Kidney (tissue), 14 donors: ENCODE measurements around the gene TPRA1. TPM values are rescaled to one million over a fixed set of nuclear protein-coding genes. Genes with fewer than 3 reads are reported as not detected.
A peak's percentile ranks its signal among the peaks of the same experiment; 100 is the strongest.

Experiments used
- DNase-seq, 5 donors: peaks; one replicate each; pipeline ENCODE4 v3.0.0-alpha.2; 2013 to 2020
- FAIRE-seq: peaks from 2 replicates; lab custom pipeline; 2012; peaks lifted over from hg19 to GRCh38; lab: Jason Lieb, UNC
- H3K27ac ChIP-seq, 2 donors: one replicate each; pipeline ENCODE4 v1.7.0; 2013; ENCODE audit warnings: low read depth in 2 of 2, low read length in 2 of 2, inconsistent platforms in 1 of 2
- H3K27me3 ChIP-seq: one replicate; pipeline ENCODE4 v1.7.1; 2013; ENCODE audit warnings: low read length, inconsistent platforms; ENCODE audit not compliant: control insufficient read depth, insufficient read depth
- H3K36me3 ChIP-seq, 3 donors: one replicate each; pipeline versions ENCODE4 v1.7.0 to v1.7.1; 2013; ENCODE audit warnings: low read length in 3 of 3, control low read depth in 1 of 3, inconsistent platforms in 1 of 3; ENCODE audit not compliant: insufficient read depth in 3 of 3, control insufficient read depth in 2 of 3
- H3K4me1 ChIP-seq, 3 donors: one replicate each; pipeline versions ENCODE4 v1.7.0 to v1.7.1; 2013; ENCODE audit warnings: low read length in 3 of 3, inconsistent platforms in 1 of 3, low read depth in 1 of 3; ENCODE audit not compliant: control insufficient read depth in 2 of 3, insufficient read depth in 2 of 3
- H3K4me3 ChIP-seq, 3 donors: one replicate each; pipeline versions ENCODE4 v1.7.0 to v1.8.1; 2013; ENCODE audit warnings: low read length in 3 of 3, control low read depth in 1 of 3, inconsistent platforms in 1 of 3
- H3K9ac ChIP-seq, 3 donors: one replicate each; pipeline versions ENCODE4 v1.7.0 to v1.7.1; 2013; ENCODE audit warnings: low read length in 3 of 3, control low read depth in 1 of 3, inconsistent platforms in 1 of 3
- H3K9me3 ChIP-seq, 3 donors: one replicate each; pipeline versions ENCODE4 v1.7.0 to v1.7.1; 2013; ENCODE audit warnings: low read length in 3 of 3, control low read depth in 1 of 3, inconsistent platforms in 1 of 3; ENCODE audit not compliant: control insufficient read depth in 2 of 3, insufficient read depth in 1 of 3
- intact Hi-C: fragments of 100-400 bp; cut with DNase I; formaldehyde crosslinking; loops from one replicate; pipeline ENCODE4 v1.11.1; 2022
- polyA plus RNA-seq: library from polyadenylated mRNA; stranded (reverse); fragments of 350-450 nt; fragmentation: Illumina TruSeq; extraction: RNeasy Lipid Tissue Mini Kit (QIAGEN cat#74804); gene quantifications from one replicate; pipeline ENCODE4 v1.2.3, GENCODE V29; 2014; ENCODE audit warnings: low read depth, low replicate concordance; ENCODE audit not compliant: insufficient read depth
- total RNA-seq: library from RNA; stranded (reverse); fragmentation: NEBNext Ultra II Directional; extraction: Animal tissue kit (Norgen Biotek cat#: 25700); gene quantifications from one replicate; pipeline ENCODE4 v1.2.1, GENCODE V29; 2021
- TF ChIP-seq, protein P1 (sequence below): IDR thresholded peaks from 3 replicates; pipeline ENCODE4 v1.5.1; 2012; ENCODE audit warnings: mild to moderate bottlenecking, moderate library complexity, borderline replicate concordance; ENCODE audit not compliant: insufficient read depth; ENCODE audit errors: extremely low read depth
- donor health status: control.
- donor health status: control.
- donor health status: control.
- donor health status: control.
- donor health status: control.
- donor health status: DM: yes; HTN: yes; CAD: no.
- donor health status: Normal renal cell carcinoma (clear cell type).

TPRA1 gene
- total and polyA plus RNA-seq, 2 donors from 2014 or later, result 35.4 to 36.4 TPM

DNA sequence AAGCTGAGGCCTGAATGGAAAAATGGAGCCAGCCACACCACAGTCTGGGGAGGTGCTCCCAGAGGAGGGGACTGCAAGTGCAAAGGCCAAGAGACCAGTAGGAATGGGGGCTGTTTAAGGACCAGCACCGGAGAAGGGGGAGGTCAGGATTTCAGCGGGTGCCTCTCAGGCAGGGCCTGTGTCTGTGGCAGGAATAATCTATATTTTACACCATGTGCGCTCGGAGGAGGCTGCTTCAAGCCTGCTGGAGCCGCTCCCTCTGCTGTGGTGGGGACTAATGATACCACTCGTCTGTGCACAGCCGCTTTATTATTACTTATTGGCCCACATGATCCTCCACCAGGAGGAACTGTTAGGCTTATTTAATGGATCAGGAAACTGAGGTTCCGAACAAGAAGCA, 45.3 kb downstream of the TPRA1 start:
- peaks cover 0 to 6% (median 0%) of the 10 kb centered on the region in 3 donors for H3K4me1 ChIP-seq
- H3K4me3 ChIP-seq, result no peak overlapping the region
- H3K36me3 ChIP-seq, result no peaks in the 10 kb centered on the region
- H3K27me3 ChIP-seq, result no peaks in the 10 kb centered on the region
- no peak overlapping the region for H3K9ac ChIP-seq
- intact Hi-C loops, result no loop called here
- TF ChIP-seq, protein P1, sequence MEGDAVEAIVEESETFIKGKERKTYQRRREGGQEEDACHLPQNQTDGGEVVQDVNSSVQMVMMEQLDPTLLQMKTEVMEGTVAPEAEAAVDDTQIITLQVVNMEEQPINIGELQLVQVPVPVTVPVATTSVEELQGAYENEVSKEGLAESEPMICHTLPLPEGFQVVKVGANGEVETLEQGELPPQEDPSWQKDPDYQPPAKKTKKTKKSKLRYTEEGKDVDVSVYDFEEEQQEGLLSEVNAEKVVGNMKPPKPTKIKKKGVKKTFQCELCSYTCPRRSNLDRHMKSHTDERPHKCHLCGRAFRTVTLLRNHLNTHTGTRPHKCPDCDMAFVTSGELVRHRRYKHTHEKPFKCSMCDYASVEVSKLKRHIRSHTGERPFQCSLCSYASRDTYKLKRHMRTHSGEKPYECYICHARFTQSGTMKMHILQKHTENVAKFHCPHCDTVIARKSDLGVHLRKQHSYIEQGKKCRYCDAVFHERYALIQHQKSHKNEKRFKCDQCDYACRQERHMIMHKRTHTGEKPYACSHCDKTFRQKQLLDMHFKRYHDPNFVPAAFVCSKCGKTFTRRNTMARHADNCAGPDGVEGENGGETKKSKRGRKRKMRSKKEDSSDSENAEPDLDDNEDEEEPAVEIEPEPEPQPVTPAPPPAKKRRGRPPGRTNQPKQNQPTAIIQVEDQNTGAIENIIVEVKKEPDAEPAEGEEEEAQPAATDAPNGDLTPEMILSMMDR, result no peak
- no peak for DNase-seq
- no peak overlapping the region for H3K27ac ChIP-seq
- H3K9me3 ChIP-seq, result no peaks in the 10 kb centered on the region
- no peak for FAIRE-seq

DNA sequence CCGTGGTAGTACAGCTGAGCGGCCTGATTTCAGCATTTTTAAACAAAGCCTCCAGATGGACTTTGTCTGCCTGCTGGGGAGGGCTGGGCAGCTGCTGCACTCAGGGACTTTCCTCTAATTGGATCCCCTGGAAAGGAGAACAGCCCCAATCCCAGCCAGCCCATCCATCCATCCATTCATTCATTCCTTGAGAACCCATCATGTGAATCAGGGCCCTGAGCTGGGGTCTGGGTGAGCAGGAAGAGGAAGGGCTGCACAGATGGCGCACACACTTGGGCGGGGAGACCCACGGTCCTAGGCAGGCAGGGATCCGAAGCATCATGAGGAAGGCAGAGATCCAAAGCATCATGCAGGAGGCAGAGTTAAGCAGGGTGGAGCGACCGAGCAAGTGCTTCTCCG, 45.7 kb downstream of the TPRA1 start:
- no peak overlapping the region for H3K9ac ChIP-seq
- intact Hi-C loops, result no loop called here
- DNase-seq (peak in 1 of 5 donors; percentile 31), FAIRE-seq (no peak)
- no peak overlapping the region for H3K4me3 ChIP-seq
- H3K36me3 ChIP-seq, result no peaks in the 10 kb centered on the region
- H3K27ac ChIP-seq, result no peak overlapping the region
- H3K4me1 ChIP-seq, result peaks cover 0 to 6% (median 0%) of the 10 kb centered on the region in 3 donors
- H3K27me3 ChIP-seq, result no peaks in the 10 kb centered on the region
- H3K9me3 ChIP-seq, result no peaks in the 10 kb centered on the region
- TF ChIP-seq, protein P1, result no peak

DNA sequence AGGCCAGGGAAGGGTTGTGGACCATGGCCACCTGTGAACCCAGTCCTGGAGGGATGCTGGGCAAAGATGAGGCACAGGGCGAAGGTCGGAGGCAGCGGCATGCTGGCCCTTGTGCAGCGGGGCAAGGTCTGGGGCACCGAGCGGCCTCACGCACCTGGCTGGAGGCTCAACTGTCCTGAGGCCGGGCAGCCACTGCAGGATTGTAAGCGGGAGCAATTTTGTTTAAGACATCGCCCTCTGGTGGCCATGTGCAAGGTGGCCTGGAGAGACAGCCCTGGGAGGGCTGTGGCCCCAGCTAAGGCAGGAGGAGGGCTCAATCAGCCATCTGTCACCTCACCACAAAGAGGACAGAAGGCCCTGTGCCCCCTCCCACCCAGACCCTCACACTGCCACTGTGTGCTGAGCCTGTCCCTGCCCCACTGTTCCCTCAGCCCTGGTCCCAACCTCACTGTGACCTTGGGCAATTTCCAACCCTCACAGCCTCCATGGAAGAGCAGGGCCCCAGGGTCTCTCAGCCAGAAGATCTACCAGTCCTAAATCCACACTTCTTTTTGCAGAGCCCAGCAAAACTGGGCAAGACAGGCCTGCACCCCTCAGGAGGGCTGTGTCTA, 46.2 kb downstream of the TPRA1 start:
- Histone ChIP-seq H3K9ac (no peak overlapping the region), H3K9me3 (no peaks in the 10 kb centered on the region), H3K27me3 (no peaks in the 10 kb centered on the region), H3K36me3 (no peaks in the 10 kb centered on the region), H3K4me1 (peaks cover 0 to 6% (median 0%) of the 10 kb centered on the region in 3 donors), H3K4me3 (no peak overlapping the region), H3K27ac (no peak overlapping the region)
- intact Hi-C loops, result no loop called here
- DNase-seq (peak; percentile 69 to 81 (median 77)), FAIRE-seq (no peak)
- TF ChIP-seq, protein P1, result peak; percentile 77
